ENCODE measurements around the gene DYNC2LI1.

Gene DYNC2LI1

DNA sequence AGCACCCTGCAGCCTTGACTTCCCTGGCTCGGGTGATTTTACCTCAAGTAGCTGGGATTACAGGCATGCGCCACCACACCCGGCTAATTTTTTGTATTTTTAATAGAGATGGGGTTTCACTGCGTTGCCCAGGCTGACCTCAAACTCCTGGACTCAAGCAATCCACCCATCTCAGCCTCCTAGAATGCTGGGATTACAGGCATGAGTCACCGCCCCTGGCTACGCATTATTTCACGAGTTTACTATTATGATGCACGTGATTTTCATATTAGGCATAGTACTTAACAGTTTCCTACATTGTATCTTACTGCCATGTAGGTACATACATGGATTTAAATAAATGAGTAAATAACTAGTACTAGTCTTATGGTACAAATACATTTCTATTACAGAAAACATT is 4.4 kb downstream of the DYNC2LI1 start:
- Histone ChIP-seq H2BK12ac (ENCODE audit: low read length) (no peak overlapping the region), H2AK5ac (ENCODE audit: low read depth, low read length) (no peak overlapping the region), H4K91ac (ENCODE audit: low read depth, low read length, poor library complexity) (no peak overlapping the region), H3K4me2 (ENCODE audit: insufficient read depth, low read length, poor library complexity, severe bottlenecking) (no peak overlapping the region), H2BK15ac (ENCODE audit: low read length) (no peak overlapping the region), H3K14ac (ENCODE audit: low read length) (no peak overlapping the region), H3K4me3 (ENCODE audit: low read length in 2 of 2) (no peak overlapping the region), H4K8ac (ENCODE audit: low read depth, low read length) (no peak overlapping the region), H3K18ac (ENCODE audit: low read length) (no peak overlapping the region), H3K23ac (ENCODE audit: low read depth, low read length, poor library complexity) (no peak overlapping the region), H2AFZ (ENCODE audit: low read length) (no peak overlapping the region), H3K4me1 (ENCODE audit: control insufficient read depth in 2 of 2, insufficient read depth in 1 of 2, low read depth in 1 of 2, low read length in 2 of 2) (no peaks in the 10 kb centered on the region), H3K9ac (ENCODE audit: low read depth, low read length, poor library complexity) (no peak overlapping the region), H3K27me3 (ENCODE audit: control insufficient read depth in 3 of 3, insufficient read depth in 3 of 3, low read depth in 1 of 3, low read length in 3 of 3) (no peaks in the 10 kb centered on the region), H3K4ac (ENCODE audit: low read length) (no peak overlapping the region), H2BK5ac (ENCODE audit: low read length) (no peak overlapping the region), H3K36me3 (replicated peaks in 1 of 2; ENCODE audit: control insufficient read depth in 2 of 2, insufficient read depth in 2 of 2, low read length in 2 of 2) (peaks cover 4 to 7% of the 10 kb centered on the region in 2 donors), H2BK120ac (ENCODE audit: low read depth, low read length) (no peak overlapping the region), H3K79me1 (ENCODE audit: low read depth, low read length) (no peaks in the 10 kb centered on the region), H3K9me3 (replicated peaks in 1 of 2; ENCODE audit: control insufficient read depth in 2 of 2, insufficient read depth in 1 of 2, low read depth in 1 of 2, low read length in 2 of 2) (no peaks in the 10 kb centered on the region), H3K27ac (replicated peaks; ENCODE audit: low read length) (no peak overlapping the region)
- no peak for DNase-seq (ENCODE audit: low spot score)
- no CpG with 5 or more reads among the region's 8 CpGs for whole genome bisulfite sequencing, 2 donors (ENCODE audit: extremely low coverage in 2 of 2, insufficient read length in 2 of 2, insufficient replicate concordance in 1 of 2)

- Histone ChIP-seq H4K8ac (ENCODE audit: low read depth, low read length) (no peak overlapping the region), H2AK5ac (ENCODE audit: low read depth, low read length) (no peak overlapping the region), H2BK12ac (ENCODE audit: low read length) (no peak overlapping the region), H3K18ac (ENCODE audit: low read length) (no peak overlapping the region), H3K4me1 (ENCODE audit: control insufficient read depth in 2 of 2, insufficient read depth in 1 of 2, low read depth in 1 of 2, low read length in 2 of 2) (no peaks in the 10 kb centered on the region), H3K9me3 (replicated peaks in 1 of 2; ENCODE audit: control insufficient read depth in 2 of 2, insufficient read depth in 1 of 2, low read depth in 1 of 2, low read length in 2 of 2) (no peaks in the 10 kb centered on the region), H4K91ac (ENCODE audit: low read depth, low read length, poor library complexity) (no peak overlapping the region), H3K4me2 (ENCODE audit: insufficient read depth, low read length, poor library complexity, severe bottlenecking) (no peak overlapping the region), H3K4me3 (ENCODE audit: low read length in 2 of 2) (no peak overlapping the region), H3K9ac (ENCODE audit: low read depth, low read length, poor library complexity) (no peak overlapping the region), H3K23ac (ENCODE audit: low read depth, low read length, poor library complexity) (no peak overlapping the region), H3K27me3 (ENCODE audit: control insufficient read depth in 3 of 3, insufficient read depth in 3 of 3, low read depth in 1 of 3, low read length in 3 of 3) (no peaks in the 10 kb centered on the region), H2AFZ (ENCODE audit: low read length) (no peak overlapping the region), H3K36me3 (replicated peaks in 1 of 2; ENCODE audit: control insufficient read depth in 2 of 2, insufficient read depth in 2 of 2, low read length in 2 of 2) (peaks cover 3 to 43% of the 10 kb centered on the region in 2 donors), H2BK120ac (ENCODE audit: low read depth, low read length) (no peak overlapping the region), H3K27ac (replicated peaks; ENCODE audit: low read length) (no peak overlapping the region), H2BK15ac (ENCODE audit: low read length) (no peak overlapping the region), H2BK5ac (ENCODE audit: low read length) (no peak overlapping the region), H3K79me1 (ENCODE audit: low read depth, low read length) (no peaks in the 10 kb centered on the region), H3K4ac (ENCODE audit: low read length) (no peak overlapping the region), H3K14ac (ENCODE audit: low read length) (no peak overlapping the region)
- no peak for DNase-seq (ENCODE audit: low spot score)
Measured at GRCh38 chr2:43787895-43788294, 14.1 kb downstream of the DYNC2LI1 start.

- Histone ChIP-seq H4K91ac (ENCODE audit: low read depth, low read length, poor library complexity) (no peak overlapping the region), H2BK5ac (ENCODE audit: low read length) (no peak overlapping the region), H2AK5ac (ENCODE audit: low read depth, low read length) (no peak overlapping the region), H3K27me3 (ENCODE audit: control insufficient read depth in 3 of 3, insufficient read depth in 3 of 3, low read depth in 1 of 3, low read length in 3 of 3) (no peaks in the 10 kb centered on the region), H2AFZ (ENCODE audit: low read length) (no peak overlapping the region), H3K27ac (replicated peaks; ENCODE audit: low read length) (no peak overlapping the region), H3K4ac (ENCODE audit: low read length) (no peak overlapping the region), H3K36me3 (replicated peaks in 1 of 2; ENCODE audit: control insufficient read depth in 2 of 2, insufficient read depth in 2 of 2, low read length in 2 of 2) (peaks cover 3 to 43% of the 10 kb centered on the region in 2 donors), H4K8ac (ENCODE audit: low read depth, low read length) (no peak overlapping the region), H3K9ac (ENCODE audit: low read depth, low read length, poor library complexity) (no peak overlapping the region), H3K4me3 (ENCODE audit: low read length in 2 of 2) (no peak overlapping the region), H2BK15ac (ENCODE audit: low read length) (no peak overlapping the region), H3K79me1 (ENCODE audit: low read depth, low read length) (no peaks in the 10 kb centered on the region), H2BK120ac (ENCODE audit: low read depth, low read length) (no peak overlapping the region), H3K14ac (ENCODE audit: low read length) (no peak overlapping the region), H3K18ac (ENCODE audit: low read length) (no peak overlapping the region), H3K9me3 (replicated peaks in 1 of 2; ENCODE audit: control insufficient read depth in 2 of 2, insufficient read depth in 1 of 2, low read depth in 1 of 2, low read length in 2 of 2) (no peaks in the 10 kb centered on the region), H3K4me1 (ENCODE audit: control insufficient read depth in 2 of 2, insufficient read depth in 1 of 2, low read depth in 1 of 2, low read length in 2 of 2) (no peaks in the 10 kb centered on the region), H3K4me2 (ENCODE audit: insufficient read depth, low read length, poor library complexity, severe bottlenecking) (no peak overlapping the region), H3K23ac (ENCODE audit: low read depth, low read length, poor library complexity) (no peak overlapping the region), H2BK12ac (ENCODE audit: low read length) (no peak overlapping the region)
- WGBS, 2 donors (ENCODE audit: extremely low coverage in 2 of 2, insufficient read length in 2 of 2, insufficient replicate concordance in 1 of 2) = no CpG with 5 or more reads among the region's 1 CpG
- DNase-seq (ENCODE audit: low spot score) = no peak
Measured at GRCh38 chr2:43788646-43789045, 14.8 kb downstream of the DYNC2LI1 start.

DNA sequence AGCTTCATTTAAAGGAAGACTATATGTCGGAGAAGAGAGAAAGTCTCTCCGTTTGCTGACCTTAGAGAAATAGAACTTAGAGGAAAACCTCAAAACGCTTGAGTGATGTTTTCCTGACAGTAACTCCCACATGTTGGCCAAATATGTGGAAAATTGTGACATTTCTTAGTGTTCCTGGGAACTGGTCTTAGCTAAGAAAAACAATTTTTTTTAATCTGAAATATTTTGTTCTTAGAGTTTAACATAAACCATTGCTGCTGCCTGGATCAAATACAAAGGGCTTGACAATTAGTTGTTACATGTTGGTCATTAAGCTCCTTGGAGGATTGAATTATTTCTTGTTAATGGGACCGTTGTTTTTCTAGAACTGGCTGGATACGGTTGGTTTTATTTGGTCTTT is 16.3 kb downstream of the DYNC2LI1 start:
- Histone ChIP-seq H3K23ac (ENCODE audit: low read depth, low read length, poor library complexity) (no peak overlapping the region), H3K14ac (ENCODE audit: low read length) (no peak overlapping the region), H2BK120ac (ENCODE audit: low read depth, low read length) (no peak overlapping the region), H2BK12ac (ENCODE audit: low read length) (no peak overlapping the region), H3K27ac (replicated peaks; ENCODE audit: low read length) (no peak overlapping the region), H3K79me1 (ENCODE audit: low read depth, low read length) (no peaks in the 10 kb centered on the region), H3K27me3 (ENCODE audit: control insufficient read depth in 3 of 3, insufficient read depth in 3 of 3, low read depth in 1 of 3, low read length in 3 of 3) (no peaks in the 10 kb centered on the region), H3K18ac (ENCODE audit: low read length) (no peak overlapping the region), H3K4me3 (ENCODE audit: low read length in 2 of 2) (no peak overlapping the region), H3K36me3 (replicated peaks in 1 of 2; ENCODE audit: control insufficient read depth in 2 of 2, insufficient read depth in 2 of 2, low read length in 2 of 2) (peaks cover 3 to 42% of the 10 kb centered on the region in 2 donors), H2BK15ac (ENCODE audit: low read length) (no peak overlapping the region), H3K4me1 (ENCODE audit: control insufficient read depth in 2 of 2, insufficient read depth in 1 of 2, low read depth in 1 of 2, low read length in 2 of 2) (no peaks in the 10 kb centered on the region), H2AK5ac (ENCODE audit: low read depth, low read length) (no peak overlapping the region), H3K4me2 (ENCODE audit: insufficient read depth, low read length, poor library complexity, severe bottlenecking) (no peak overlapping the region), H3K9ac (ENCODE audit: low read depth, low read length, poor library complexity) (no peak overlapping the region), H2BK5ac (ENCODE audit: low read length) (no peak overlapping the region), H3K9me3 (replicated peaks in 1 of 2; ENCODE audit: control insufficient read depth in 2 of 2, insufficient read depth in 1 of 2, low read depth in 1 of 2, low read length in 2 of 2) (no peaks in the 10 kb centered on the region), H4K8ac (ENCODE audit: low read depth, low read length) (no peak overlapping the region), H2AFZ (ENCODE audit: low read length) (no peak overlapping the region), H4K91ac (ENCODE audit: low read depth, low read length, poor library complexity) (no peak overlapping the region), H3K4ac (ENCODE audit: low read length) (no peak overlapping the region)
- no CpG with 5 or more reads among the region's 5 CpGs for WGBS, 2 donors (ENCODE audit: extremely low coverage in 2 of 2, insufficient read length in 2 of 2, insufficient replicate concordance in 1 of 2)
- no peak for DNase-seq (ENCODE audit: low spot score)

Measured in neuronal stem cell (in vitro differentiated cells).